Stimulated activated CD8-positive, alpha-beta memory T cell treated with anti-CD3 and anti-CD28 coated beads, Interleukin-12 subunit alpha, Interleukin-12 subunit beta, amount 100 ng/mL, for 1 hour (primary cell): ENCODE results near the gene GGA3.
"Not testable (repeated sequence)": the region's sequence is repeated elsewhere in the genome, so short reads cannot be mapped to it uniquely, and the experiment has no call there.

ENCODE experiments used
- DNase-seq: peaks from one replicate; pipeline ENCODE4 v3.0.0-alpha.2; 2020; ENCODE audit warnings: low read depth

Gene GGA3

GRCh38 chr17:75218131-75218530, 43.3 kb downstream of the GGA3 start:
- no peak for DNase-seq

DNA sequence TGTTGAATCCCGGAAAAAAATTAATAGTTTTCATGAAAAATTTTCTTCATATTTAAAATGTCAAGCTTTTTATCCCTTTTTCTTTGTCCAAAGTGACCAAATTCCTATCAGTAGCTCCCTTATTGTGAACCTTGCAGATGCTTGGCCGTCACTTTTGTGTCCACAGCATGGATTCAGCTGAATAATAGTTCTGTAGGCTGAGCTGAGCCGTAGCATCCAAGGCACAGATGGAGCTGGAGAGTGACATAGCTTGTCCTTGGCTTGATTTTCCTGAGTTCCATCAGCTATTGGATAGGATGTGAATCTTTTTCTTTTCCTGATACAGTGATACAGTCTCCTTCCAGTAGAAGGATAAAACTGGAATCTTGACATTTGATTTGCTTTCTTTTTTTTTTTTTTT, 52.3 kb downstream of the GGA3 start:
- DNase-seq = no peak

DNA sequence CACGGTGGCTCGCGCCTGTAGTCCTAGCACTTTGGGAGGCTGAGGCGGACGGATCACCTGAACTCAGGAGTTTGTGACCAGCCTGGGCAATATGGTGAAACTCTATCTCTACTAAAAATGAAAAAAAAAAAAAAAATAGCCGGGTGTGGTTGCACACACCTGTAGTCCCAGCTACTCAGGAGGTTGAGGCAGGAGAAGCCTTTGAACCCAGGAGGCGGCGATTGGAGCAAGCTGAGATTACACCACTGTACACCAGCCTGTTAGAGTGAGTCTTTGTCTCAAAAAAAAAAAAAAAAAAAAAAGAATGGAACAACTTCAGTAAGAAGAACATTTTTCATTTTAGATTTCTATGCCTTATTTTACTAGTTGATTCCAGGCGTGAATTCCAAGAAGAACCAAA, 53.2 kb downstream of the GGA3 start:
- no peak for DNase-seq

GRCh38 chr17:75207760-75208159, 53.6 kb downstream of the GGA3 start:
- DNase-seq = no peak

DNA sequence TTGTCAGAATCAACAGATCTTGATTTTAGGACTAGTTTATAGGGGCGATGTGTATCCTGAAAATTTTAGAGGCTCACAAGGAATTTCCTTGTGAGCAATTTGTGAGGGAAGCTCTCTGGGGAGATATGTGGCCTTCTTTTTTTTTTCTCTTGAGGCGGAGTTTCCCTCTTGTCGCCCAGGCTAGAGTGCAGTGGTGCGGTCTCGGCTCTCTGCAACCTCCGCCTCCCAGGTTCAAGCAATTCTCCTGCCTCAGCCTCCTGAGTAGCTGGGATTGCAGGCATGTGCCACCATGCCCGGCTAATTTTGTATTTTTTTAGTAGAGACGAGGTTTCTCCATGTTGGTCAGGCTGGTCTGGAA, 54.4 kb downstream of the GGA3 start:
- not testable (repeated sequence) for DNase-seq

DNA sequence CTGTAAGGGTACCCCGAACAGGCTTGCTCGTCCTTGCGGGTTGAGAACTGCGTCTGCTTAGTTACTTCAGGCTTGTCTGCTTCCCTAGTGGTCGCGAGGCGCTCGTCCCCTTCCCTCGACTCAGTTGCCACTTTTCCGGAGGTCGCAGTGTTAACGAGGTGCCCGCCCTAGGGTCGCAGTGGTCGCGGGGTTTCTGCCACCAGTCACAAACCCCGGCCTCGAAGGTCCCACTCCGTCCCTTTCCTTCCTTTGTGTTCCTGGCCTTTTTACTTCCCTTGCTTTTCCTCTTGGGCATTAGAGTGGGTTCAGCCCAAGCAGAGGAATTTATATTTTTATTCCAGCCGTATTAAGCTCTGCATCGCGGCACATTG, 55.6 kb downstream of the GGA3 start:
- DNase-seq = no peak

DNA sequence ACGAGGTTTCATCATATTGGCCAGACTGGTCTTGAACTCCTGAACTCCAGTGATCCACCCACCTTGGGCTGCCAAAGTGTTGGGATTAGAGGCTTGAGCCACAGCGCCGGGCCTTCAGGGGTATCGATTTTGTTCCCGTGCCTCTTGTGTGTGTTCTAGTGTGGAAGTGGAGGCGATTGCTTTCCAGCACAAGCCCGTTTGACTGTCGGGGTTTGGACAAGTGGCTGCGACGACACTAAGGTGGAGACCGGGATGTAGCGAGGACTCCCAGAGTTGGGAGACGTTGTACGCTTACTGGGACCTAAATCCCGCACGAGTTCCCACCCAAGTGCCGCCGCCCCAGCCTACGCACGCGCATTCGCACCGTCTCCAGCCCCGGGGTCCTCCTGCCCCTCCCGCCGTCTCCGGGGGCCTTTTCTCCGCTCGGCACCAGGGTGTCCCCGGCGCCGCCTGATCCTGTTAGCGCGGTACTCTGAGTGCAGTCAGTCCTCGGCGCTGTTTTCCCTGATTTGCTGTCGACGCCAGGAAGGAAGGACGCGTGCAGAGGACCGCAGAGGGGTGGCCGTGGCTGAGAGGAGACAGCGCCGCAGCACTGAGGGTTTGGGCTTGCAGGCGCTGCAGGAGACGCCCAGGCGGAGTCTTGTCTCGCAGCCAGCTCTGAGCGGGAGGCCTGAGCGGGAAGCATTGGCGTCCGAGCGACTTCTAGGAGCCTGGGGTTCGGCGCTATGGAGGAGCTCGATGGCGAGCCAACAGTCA, 56.2 kb downstream of the GGA3 start, which contains the start of gene NUP85:
Gene NUP85 (plus strand): TSS at position 643 of the 756 bp plus-strand sequence. CDS start 83 bp downstream, at position 726.
- DNase-seq = peak; percentile 88

DNA sequence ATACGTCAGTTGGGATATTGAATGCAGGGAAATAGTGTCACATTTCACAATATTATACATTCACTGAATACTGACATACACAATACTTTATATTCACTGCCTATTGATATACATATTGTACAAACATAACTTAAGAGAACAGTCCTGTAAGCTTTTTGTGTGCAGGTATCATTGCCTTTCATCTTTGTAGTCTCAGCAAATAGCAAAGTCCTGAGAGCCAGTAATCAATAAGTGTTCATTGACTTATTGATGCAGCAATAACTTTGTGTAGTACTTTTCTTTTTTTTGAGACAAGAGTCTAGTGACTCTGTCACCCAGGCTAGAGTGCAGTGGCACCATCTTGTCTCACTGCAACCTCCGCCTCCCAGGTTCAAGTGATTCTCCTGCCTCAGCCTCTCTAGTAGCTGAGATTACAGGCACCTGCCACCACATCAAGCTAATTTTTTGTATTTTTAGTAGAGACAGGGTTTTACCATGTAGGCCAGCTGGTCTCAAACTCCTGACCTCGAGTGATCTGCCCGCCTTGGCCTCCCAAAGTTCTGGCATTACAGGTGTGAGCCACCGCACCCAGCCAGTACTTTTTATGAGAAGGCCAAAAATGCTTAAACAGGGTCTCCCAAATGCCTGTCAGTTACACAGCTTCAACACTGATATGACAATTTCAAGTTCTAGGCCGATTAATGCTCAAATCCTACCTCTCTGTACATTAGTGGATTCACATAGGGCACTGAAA, 61.4 kb downstream of the GGA3 start:
- DNase-seq = no peak

- DNase-seq = no peak
These were observed 66.5 kb downstream of the GGA3 start for GRCh38 chr17:75194879-75195278.

- DNase-seq = no peak
These were observed 69.8 kb downstream of the GGA3 start for GRCh38 chr17:75191584-75191983.

- no peak for DNase-seq
These were observed 72.8 kb downstream of the GGA3 start for GRCh38 chr17:75188614-75189013.
